Choroid plexus epithelial cell (primary cell): ENCODE measurements around the gene NMNAT3.

Experiments
- DNase-seq: peaks from one replicate; pipeline ENCODE4 v3.0.0-alpha.2; 2010; ENCODE audit warnings: low read depth
- H3K4me3 ChIP-seq: 2 replicates; pipeline ENCODE4 v1.5.1; 2011; ENCODE audit warnings: low read depth, mild to moderate bottlenecking, control low read depth, low read length, moderate library complexity
- TF ChIP-seq, protein P1 (sequence below): conservative IDR thresholded peaks from 2 replicates; pipeline ENCODE4 v1.5.1; 2011; ENCODE audit warnings: low read depth, mild to moderate bottlenecking, control low read depth, inconsistent platforms, low read length, moderate library complexity

NMNAT3 gene

DNA sequence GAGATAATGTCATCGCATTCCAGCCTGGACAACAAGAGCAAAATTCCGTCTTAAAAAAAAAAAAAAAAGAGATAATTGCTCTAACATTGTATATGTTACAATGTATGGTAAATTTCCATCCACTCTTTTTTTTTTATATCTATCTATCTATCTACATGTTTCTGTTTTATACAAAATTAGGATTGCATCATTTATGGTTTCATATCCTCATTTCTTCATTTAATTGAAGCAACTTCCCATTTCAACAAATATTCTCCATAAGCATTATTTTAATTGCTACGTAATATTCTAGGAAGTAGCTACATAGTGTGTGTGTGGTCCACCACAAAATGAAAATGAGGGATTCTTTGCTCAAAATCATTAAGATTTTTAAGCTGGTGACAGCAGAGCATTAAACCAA lies 156.6 kb downstream of the NMNAT3 start:
- TF ChIP-seq, protein P1, sequence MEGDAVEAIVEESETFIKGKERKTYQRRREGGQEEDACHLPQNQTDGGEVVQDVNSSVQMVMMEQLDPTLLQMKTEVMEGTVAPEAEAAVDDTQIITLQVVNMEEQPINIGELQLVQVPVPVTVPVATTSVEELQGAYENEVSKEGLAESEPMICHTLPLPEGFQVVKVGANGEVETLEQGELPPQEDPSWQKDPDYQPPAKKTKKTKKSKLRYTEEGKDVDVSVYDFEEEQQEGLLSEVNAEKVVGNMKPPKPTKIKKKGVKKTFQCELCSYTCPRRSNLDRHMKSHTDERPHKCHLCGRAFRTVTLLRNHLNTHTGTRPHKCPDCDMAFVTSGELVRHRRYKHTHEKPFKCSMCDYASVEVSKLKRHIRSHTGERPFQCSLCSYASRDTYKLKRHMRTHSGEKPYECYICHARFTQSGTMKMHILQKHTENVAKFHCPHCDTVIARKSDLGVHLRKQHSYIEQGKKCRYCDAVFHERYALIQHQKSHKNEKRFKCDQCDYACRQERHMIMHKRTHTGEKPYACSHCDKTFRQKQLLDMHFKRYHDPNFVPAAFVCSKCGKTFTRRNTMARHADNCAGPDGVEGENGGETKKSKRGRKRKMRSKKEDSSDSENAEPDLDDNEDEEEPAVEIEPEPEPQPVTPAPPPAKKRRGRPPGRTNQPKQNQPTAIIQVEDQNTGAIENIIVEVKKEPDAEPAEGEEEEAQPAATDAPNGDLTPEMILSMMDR = no peak
- H3K4me3 ChIP-seq = no peak overlapping the region
- no peak for DNase-seq

DNA sequence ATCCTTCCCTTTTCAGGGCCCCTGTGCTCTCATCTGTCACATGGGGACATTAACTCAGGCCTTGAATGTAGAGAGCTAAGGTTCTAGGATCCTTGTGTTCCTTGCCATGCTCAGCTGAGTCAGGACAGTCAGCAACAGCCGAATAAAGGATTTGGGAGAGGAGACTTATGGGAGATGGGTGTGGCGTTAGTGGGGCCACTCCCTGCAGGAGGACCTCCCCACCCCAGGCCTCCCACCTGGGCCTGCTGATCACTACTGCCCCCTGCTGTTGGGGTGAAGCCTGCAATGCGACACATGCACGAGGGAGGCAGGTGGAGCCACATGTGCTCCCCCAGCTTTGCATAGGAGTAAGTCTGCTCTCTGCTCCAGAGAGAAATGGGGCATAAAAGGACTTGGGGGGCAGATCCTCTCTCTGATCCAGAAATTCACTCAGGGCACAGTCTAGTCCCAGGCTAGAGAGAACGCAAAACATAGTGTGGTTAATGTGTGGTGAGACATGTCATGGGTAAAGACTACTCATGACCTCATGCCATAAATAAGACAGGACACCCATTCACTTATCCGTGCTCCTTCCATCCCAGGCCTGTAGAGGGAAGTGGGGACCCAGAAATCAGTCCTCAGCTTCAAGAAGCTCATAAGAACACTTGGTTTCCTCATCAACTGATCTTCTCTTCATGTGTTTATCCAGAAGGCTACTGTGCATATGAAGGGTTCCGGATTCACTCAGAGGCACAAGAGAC lies 157.6 kb downstream of the NMNAT3 start:
- TF ChIP-seq, protein P1 = peak; percentile 44
- no peak overlapping the region for H3K4me3 ChIP-seq
- DNase-seq = peak; percentile 72

DNA sequence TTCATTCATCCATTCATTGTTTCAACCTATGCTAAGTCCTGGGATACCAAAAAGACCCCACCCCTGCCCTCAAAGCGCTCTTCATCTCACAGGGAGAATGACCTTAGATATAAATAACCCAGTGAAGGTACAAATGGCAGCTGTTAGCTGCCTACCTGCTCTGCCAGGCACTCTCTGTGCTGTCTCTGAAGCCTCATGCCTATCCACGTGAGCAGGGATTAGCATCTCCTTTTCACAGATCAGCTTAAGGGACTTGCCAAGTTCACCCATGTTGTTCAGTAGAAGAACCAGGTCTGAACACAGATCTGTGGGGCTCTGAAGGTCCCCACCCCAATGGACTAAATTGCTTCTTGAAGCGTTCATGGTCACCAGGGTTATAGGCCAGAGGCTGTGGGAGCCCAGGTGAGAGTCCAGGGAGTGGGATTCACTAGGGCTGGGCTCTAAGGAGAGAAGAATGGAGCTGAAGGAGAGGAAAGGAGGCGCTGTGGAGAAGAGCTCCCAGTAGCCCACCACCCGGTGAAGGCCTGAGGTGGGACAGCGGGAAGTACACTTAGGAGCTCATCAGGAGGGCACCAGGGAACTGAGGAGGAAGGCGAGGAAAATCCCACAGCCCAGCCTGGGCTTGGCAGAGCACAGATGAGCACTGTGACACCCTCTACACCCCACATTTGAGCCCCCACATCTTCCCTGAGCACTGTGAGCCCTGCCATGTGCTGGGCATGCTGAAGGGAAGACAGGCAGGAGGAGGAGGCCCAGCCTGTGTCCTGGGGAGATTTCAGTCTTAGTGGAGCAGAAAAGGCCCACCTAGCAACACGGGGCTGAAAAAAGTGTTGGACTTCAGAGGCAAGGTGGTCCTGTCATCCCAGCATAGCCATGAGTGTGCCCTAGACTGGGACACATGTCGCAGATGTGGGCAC lies 158.6 kb downstream of the NMNAT3 start:
- no peak overlapping the region for H3K4me3 ChIP-seq
- DNase-seq = no peak
- TF ChIP-seq, protein P1 = no peak

DNA sequence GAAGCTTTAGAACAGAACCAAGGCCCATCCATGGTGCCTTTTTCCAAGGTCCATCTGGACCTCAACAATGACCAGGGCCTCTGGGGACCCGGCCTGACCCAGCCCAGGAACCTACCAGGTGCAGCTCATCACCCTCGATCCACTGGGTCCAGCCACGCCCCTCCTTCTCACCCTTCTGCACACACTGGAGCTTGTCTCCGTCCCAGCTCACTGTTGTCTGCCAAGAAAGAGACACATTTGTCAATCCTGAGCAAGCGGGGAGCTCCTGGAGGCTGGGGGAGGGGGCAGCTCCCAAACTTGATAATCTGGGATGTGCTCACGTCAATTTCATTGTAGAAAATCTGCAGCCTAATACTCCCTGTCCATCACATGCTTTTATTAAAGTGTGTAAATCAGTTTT lies 159.5 kb downstream of the NMNAT3 start:
- TF ChIP-seq, protein P1 = no peak
- no peak overlapping the region for H3K4me3 ChIP-seq
- DNase-seq = no peak

DNA sequence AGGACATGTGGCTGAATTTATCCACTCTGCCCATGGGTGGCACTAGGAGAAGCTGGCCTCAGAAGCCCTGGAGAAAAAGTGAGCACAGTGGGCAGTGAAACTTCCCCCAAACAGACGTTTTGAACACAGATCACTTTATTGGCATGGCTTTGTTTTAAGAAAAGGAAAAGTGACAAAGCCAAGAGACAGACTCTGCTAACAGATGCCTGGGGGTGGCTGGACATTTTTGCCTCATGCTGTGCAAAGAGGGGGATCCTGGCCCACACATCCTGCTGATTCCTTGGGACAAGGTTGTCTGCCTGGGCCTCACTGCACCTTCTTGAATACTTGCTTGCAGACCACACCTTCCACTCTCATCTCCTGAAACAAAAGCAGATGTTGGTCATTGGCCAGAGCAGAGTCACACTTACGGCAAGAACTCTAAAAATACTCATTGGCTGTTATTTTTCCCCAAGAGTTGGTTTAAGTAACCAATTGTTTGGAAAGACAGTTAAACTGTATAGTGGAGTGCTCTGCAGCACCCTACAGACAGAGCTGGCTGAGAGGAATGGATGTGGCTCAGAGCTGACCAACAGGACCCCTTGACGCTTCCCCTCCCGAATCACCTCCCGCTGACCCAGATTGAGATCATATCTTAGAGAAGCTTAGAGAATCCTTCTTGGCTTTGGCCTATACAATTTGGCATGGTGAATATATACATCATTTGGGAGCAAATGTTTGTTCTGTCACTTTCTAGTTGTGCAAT lies 160.3 kb downstream of the NMNAT3 start:
- TF ChIP-seq, protein P1 = no peak
- DNase-seq = no peak
- no peak overlapping the region for H3K4me3 ChIP-seq

DNA sequence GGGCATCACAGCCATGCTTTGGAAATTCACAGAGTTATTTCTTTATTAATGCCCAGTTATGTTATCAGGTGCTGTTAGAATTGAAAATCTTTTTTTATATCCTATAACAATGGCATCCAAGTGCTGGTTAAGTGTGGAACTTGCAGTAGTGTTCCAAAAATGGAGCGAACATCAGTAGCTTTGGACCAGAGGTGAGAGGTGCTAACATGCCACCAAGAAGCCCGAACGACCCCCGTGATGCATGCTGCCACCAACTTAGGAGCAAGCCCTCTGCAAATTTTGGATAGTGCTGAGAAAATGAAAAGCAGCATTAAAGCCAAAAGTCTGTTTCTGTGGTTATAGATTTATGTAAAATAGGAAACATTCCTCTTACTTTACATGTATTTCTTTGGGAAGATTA lies 163.0 kb downstream of the NMNAT3 start:
- H3K4me3 ChIP-seq = no peak overlapping the region
- no peak for DNase-seq
- TF ChIP-seq, protein P1 = no peak
